CD14-positive monocyte (primary cell): ENCODE results near the gene RNU11. TPM values are rescaled to one million over a fixed set of nuclear protein-coding genes. Genes with fewer than 3 reads are reported as not detected.

Experiments
- polyA plus RNA-seq, 3 donors: library from polyadenylated mRNA; depleted of rRNA in 1 of 3; unstranded in 2 of 3; stranded (reverse) in 1 of 3; fragments of 300-500 nt in 2 of 3; fragments of >200 nt in 1 of 3; fragmentation: Illumina TruSeq in 2 of 3; gene quantifications; 1 replicate in 2 of 3; 2 replicates in 1 of 3; pipeline ENCODE4 v1.2.3, GENCODE V29; 2012 to 2021
- small RNA-seq: library from RNA; depleted of rRNA; stranded (forward); fragments of <200 nt; gene quantifications from one replicate; pipeline ENCODE3, GENCODE V24; 2012; ENCODE audit warnings: low read depth; ENCODE audit not compliant: insufficient read length

The RNU11 gene
- polyA plus RNA-seq, 3 donors, result not detected

Small RNAs within 50 kb of the gene (small RNA-seq; reads per million reads assigned to genes)
- gene RF00422 (not detected), gene RNU11 (not detected)

Other genes with a start within 250 kb of the RNU11 start
- 10 to 100 TPM in 2 of 3 donors, 1 to 10 TPM in 1; 8.7 to 10.6 (median 10.1) TPM for gene RCC1, start 142.6 kb upstream of the RNU11 start, polyA plus RNA-seq
- 10 to 100 TPM; 26.3 to 28.4 (median 26.7) TPM for gene TRNAU1AP, start 95.5 kb upstream of the RNU11 start, polyA plus RNA-seq
- under 1 TPM in 2 of 3 donors, not detected in 1; 0.12 to 0.23 TPM for gene RAB42, start 56.3 kb upstream of the RNU11 start, polyA plus RNA-seq
- gene TAF12, start 5.5 kb upstream of the RNU11 start, polyA plus RNA-seq, result 10 to 100 TPM; 36.7 to 53.7 (median 53.7) TPM
- gene GMEB1, start 20.2 kb downstream of the RNU11 start, polyA plus RNA-seq, result 10 to 100 TPM in 1 of 3 donors, 1 to 10 TPM in 2; 8.1 to 16.0 (median 9.7) TPM
- gene YTHDF2, start 88.3 kb downstream of the RNU11 start, polyA plus RNA-seq, result 10 to 100 TPM; 20.7 to 81.6 (median 74.2) TPM
- gene OPRD1, start 163.6 kb downstream of the RNU11 start, polyA plus RNA-seq, result under 1 TPM in 1 of 3 donors, not detected in 2; 0.01 TPM